ENCODE results near the gene GABPA. TPM values are rescaled to one million over a fixed set of nuclear protein-coding genes. Genes with fewer than 3 reads are reported as not detected.

The GABPA gene
- total RNA-seq, 1 experiment from 2014 or later = 20.4 TPM

- H3K27ac Mint-ChIP-seq = no peak overlapping the region
- no peaks in the 10 kb centered on the region for H3K27me3 Mint-ChIP-seq (ENCODE audit: low read depth)
- H3K4me1 Mint-ChIP-seq = no peaks in the 10 kb centered on the region; a peak in 1 of 4 replicates
- H3K4me2 ChIP-seq (ENCODE audit: insufficient read depth, insufficient read length, low read length) = no peak overlapping the region
- H3K36me3 Mint-ChIP-seq (ENCODE audit: insufficient read depth in 1 of 3, low read depth in 3 of 3) = no peaks in the 10 kb centered on the region
- no peak overlapping the region for H2BK5ac ChIP-seq (ENCODE audit: insufficient read length, low read length)
- DNase-seq = no peak
- H3K14ac ChIP-seq (ENCODE audit: insufficient read depth, low read length) = no peak overlapping the region
- no peak overlapping the region for H4K91ac ChIP-seq (ENCODE audit: insufficient read length, low read depth, low read length)
- no peak overlapping the region for H3K4me3 Mint-ChIP-seq
- no peak overlapping the region for H3T11ph ChIP-seq (ENCODE audit: low read length)
- no peak overlapping the region for H3K23ac ChIP-seq (ENCODE audit: insufficient read length, low read depth, low read length)
- no peaks in the 10 kb centered on the region for H3K4me1 ChIP-seq (ENCODE audit: insufficient read depth, low read length)
- H3K23me2 ChIP-seq (ENCODE audit: insufficient read length, low read depth, low read length, poor library complexity, severe bottlenecking) = no peaks in the 10 kb centered on the region
- H4K5ac ChIP-seq (ENCODE audit: insufficient read length, low read depth, low read length) = no peak overlapping the region
- H2BK20ac ChIP-seq (ENCODE audit: low read depth, low read length, poor library complexity, severe bottlenecking) = no peak overlapping the region
- no peak overlapping the region for H2AFZ ChIP-seq (ENCODE audit: low read length)
- H2BK120ac ChIP-seq (ENCODE audit: low read depth, low read length, poor library complexity, severe bottlenecking) = no peak overlapping the region
- no peak overlapping the region for H3K4ac ChIP-seq (ENCODE audit: low read depth, low read length)
- H3K79me1 ChIP-seq (ENCODE audit: insufficient read depth, low read depth, low read length, poor library complexity, severe bottlenecking) = no peaks in the 10 kb centered on the region
- H3K56ac ChIP-seq (ENCODE audit: insufficient read length, low read depth, low read length) = no peak overlapping the region
- no peak overlapping the region for H3K18ac ChIP-seq (ENCODE audit: insufficient read length, low read depth, low read length)
- no peaks in the 10 kb centered on the region for H3K27me3 ChIP-seq (ENCODE audit: insufficient read depth, low read length)
- no peaks in the 10 kb centered on the region for H3K9me3 Mint-ChIP-seq
- H4K8ac ChIP-seq (replicated peaks; ENCODE audit: insufficient read length, low read depth, low read length) = no peak overlapping the region
- no peak overlapping the region for H2BK12ac ChIP-seq (ENCODE audit: insufficient read length, low read depth, low read length)
- H3K9me3 ChIP-seq (ENCODE audit: control insufficient read depth, low read depth, low read length) = no peaks in the 10 kb centered on the region
- H2BK15ac ChIP-seq (ENCODE audit: low read depth, low read length) = no peak overlapping the region
- no peak overlapping the region for H3K27ac ChIP-seq (ENCODE audit: insufficient read length, low read depth, low read length)
- H3K9ac ChIP-seq (ENCODE audit: extremely low read depth, insufficient read length, low read length) = no peak overlapping the region
- no peaks in the 10 kb centered on the region for H3K79me2 ChIP-seq (ENCODE audit: insufficient read depth, low read length)
- no peak for TF ChIP-seq CTCF (conservative IDR thresholded peaks at IDR 0.05)
- no CpG with 5 or more reads among the region's 9 CpGs for WGBS (ENCODE audit: extremely low coverage, insufficient read length, low lambda C conversion rate)
- no peak overlapping the region for H2AK5ac ChIP-seq (ENCODE audit: insufficient read length, low read length)
- no peaks in the 10 kb centered on the region for H4K20me1 ChIP-seq (ENCODE audit: control insufficient read depth, insufficient read depth, insufficient read length)
These were observed 46.3 kb upstream of the GABPA start for GRCh38 chr21:25688275-25689155.

Measured in H9 (cell line).